ENCODE measurements around the gene GMDS.

GRCh38 chr6:1947922-1948321 lies 297.5 kb downstream of the GMDS start:
- TF ChIP-seq POLR2A (IDR thresholded peaks at IDR 0.05; ENCODE audit: low read depth, low read length) (no peak), CTCF (IDR thresholded peaks at IDR 0.05; ENCODE audit: extremely low read depth in 1 of 2, insufficient read depth in 1 of 2, low read depth in 1 of 2, low read length in 2 of 2) (no peak)

Data from endothelial cell of umbilical vein (primary cell).